ENCODE measurements around the gene ABCG5.

Gene ABCG5

DNA sequence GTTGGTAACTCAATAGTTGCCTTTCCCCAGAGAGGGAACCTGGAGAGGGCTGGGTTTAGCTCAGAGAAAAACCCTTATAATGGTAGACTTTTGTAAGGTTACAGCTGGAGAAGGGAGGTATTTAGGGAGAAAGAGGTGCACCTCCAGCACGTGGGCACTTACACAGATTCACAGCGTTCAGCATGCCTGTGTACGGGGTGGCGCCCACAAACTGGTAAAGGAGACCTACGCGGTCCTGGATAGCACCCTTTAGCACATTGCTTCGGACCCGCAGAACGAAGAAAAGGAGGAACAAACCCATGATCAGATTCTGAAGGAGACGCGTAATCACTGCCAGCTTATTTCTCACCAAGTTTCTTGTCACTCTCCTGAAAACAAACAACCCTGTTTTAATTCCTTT, 14.9 kb downstream of the ABCG5 start:
- CTCF ChIA-PET: no interaction called here
- POLR2A ChIA-PET: no interaction called here
- Histone ChIP-seq H3K4me3 (ENCODE audit: low read depth, low read length) (no peak overlapping the region), H3K4me1 (ENCODE audit: control insufficient read depth, insufficient read depth, low read length) (no peaks in the 10 kb centered on the region), H3K9me3 (ENCODE audit: control insufficient read depth, insufficient read depth, low read depth, low read length) (no peaks in the 10 kb centered on the region), H3K27ac (ENCODE audit: extremely low read depth, low read depth, low read length) (no peak overlapping the region), H3K36me3 (ENCODE audit: control insufficient read depth in 2 of 2, insufficient read depth in 1 of 2, low read length in 2 of 2) (no peaks in the 10 kb centered on the region)
- TF ChIP-seq ZNF266 (tag by site-specific recombination; IDR thresholded peaks at IDR 0.05; ENCODE audit: low read depth): no peak

DNA sequence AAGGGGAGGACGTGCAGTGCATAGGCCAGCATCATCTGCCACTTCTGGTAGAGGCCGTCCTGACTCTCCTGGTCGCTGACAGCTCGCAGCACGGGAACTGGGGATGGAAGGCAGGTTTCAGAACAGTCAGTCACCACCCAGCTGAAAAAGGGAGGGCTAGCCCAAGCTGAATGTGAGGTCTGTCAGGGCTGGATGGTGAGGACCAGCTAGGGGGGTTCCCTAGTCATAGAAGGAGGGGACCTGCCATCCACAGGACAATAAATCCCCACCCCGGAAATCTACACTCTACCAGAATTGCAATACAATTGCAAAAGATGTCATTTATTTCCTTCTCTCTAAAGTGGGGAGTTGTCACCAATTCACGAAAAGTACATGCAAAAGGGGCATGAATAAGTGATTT, 15.8 kb downstream of the ABCG5 start:
- no peaks in the 10 kb centered on the region for H3K9me3 ChIP-seq (ENCODE audit: control insufficient read depth, insufficient read depth, low read depth, low read length)
- TF ChIP-seq ZNF140 (tag by site-specific recombination; IDR thresholded peaks at IDR 0.05): no peak
- no peak for TF ChIP-seq ZSCAN30 (tag by site-specific recombination; IDR thresholded peaks at IDR 0.05)
- TF ChIP-seq, protein P1, sequence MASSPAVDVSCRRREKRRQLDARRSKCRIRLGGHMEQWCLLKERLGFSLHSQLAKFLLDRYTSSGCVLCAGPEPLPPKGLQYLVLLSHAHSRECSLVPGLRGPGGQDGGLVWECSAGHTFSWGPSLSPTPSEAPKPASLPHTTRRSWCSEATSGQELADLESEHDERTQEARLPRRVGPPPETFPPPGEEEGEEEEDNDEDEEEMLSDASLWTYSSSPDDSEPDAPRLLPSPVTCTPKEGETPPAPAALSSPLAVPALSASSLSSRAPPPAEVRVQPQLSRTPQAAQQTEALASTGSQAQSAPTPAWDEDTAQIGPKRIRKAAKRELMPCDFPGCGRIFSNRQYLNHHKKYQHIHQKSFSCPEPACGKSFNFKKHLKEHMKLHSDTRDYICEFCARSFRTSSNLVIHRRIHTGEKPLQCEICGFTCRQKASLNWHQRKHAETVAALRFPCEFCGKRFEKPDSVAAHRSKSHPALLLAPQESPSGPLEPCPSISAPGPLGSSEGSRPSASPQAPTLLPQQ (tag by site-specific recombination; IDR thresholded peaks at IDR 0.05): no peak
- TF ChIP-seq ZNF433 (tag by site-specific recombination; IDR thresholded peaks at IDR 0.05; ENCODE audit: low read depth): no peak
- TF ChIP-seq ZNF311 (tag by site-specific recombination; IDR thresholded peaks at IDR 0.05; ENCODE audit: borderline replicate concordance): no peak
- TF ChIP-seq MEIS1 (CRISPR knock-in tag; IDR thresholded peaks at IDR 0.05; ENCODE audit: borderline replicate concordance): no peak
- no peak for TF ChIP-seq ZNF114 (tag by site-specific recombination; IDR thresholded peaks at IDR 0.05)
- TF ChIP-seq, protein P2, sequence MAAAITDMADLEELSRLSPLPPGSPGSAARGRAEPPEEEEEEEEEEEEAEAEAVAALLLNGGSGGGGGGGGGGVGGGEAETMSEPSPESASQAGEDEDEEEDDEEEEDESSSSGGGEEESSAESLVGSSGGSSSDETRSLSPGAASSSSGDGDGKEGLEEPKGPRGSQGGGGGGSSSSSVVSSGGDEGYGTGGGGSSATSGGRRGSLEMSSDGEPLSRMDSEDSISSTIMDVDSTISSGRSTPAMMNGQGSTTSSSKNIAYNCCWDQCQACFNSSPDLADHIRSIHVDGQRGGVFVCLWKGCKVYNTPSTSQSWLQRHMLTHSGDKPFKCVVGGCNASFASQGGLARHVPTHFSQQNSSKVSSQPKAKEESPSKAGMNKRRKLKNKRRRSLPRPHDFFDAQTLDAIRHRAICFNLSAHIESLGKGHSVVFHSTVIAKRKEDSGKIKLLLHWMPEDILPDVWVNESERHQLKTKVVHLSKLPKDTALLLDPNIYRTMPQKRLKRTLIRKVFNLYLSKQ (tag by site-specific recombination; IDR thresholded peaks at IDR 0.05; ENCODE audit: borderline replicate concordance): no peak
- TF ChIP-seq, protein P3, sequence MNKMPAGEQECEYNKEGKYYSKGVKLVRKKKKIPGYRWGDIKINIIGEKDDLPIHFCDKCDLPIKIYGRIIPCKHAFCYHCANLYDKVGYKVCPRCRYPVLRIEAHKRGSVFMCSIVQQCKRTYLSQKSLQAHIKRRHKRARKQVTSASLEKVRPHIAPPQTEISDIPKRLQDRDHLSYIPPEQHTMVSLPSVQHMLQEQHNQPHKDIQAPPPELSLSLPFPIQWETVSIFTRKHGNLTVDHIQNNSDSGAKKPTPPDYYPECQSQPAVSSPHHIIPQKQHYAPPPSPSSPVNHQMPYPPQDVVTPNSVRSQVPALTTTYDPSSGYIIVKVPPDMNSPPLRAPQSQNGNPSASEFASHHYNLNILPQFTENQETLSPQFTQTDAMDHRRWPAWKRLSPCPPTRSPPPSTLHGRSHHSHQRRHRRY (tag by site-specific recombination; IDR thresholded peaks at IDR 0.05): no peak
- H3K4me1 ChIP-seq (ENCODE audit: control insufficient read depth, insufficient read depth, low read length): no peaks in the 10 kb centered on the region
- no peak overlapping the region for H3K4me3 ChIP-seq (ENCODE audit: low read depth, low read length)
- H3K27ac ChIP-seq (ENCODE audit: extremely low read depth, low read depth, low read length): no peak overlapping the region
- POLR2A ChIA-PET: no interaction called here
- CTCF ChIA-PET: no interaction called here
- H3K36me3 ChIP-seq (ENCODE audit: control insufficient read depth in 2 of 2, insufficient read depth in 1 of 2, low read length in 2 of 2): no peaks in the 10 kb centered on the region

DNA sequence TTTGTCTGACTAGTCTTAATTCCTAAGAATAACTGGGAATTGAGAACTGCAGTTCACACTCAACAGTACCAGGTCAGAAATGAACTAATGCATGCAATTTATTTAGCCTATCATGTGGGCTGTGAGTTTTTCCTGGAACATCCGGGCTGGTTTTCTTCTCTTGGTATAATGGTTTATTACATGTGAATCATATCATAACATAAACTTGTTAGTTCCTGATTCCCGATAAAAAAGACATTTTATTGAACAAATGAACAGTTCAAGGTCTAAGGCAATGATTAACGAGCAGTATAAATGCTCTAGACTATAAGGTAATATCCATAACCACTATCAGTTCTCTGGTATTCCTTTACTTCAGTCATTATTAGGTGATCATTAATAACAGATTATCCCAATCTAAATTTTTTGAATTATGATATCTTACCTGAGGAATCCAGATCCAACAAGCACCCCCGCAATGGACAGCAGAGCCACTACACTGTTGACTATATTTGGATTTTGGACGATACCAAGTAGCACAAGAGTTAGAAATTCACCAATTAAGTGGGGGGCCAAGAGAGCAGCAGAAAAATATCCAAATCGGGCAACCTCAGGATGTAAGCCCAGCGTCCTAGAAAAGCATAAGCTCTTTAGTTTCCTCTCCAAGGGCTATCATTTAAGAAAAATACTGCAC, 19.0 kb downstream of the ABCG5 start:
- CTCF ChIA-PET: interaction anchor here (0.7 to 1.0 kb wide), 2 partner anchors 11 to 209 kb away, joined by 3 to 4 read pairs; no protein-coding TSS in a partner anchor
- Histone ChIP-seq H3K27ac (ENCODE audit: extremely low read depth, low read depth, low read length) (no peak overlapping the region), H3K36me3 (ENCODE audit: control insufficient read depth in 2 of 2, insufficient read depth in 1 of 2, low read length in 2 of 2) (no peaks in the 10 kb centered on the region), H3K4me3 (ENCODE audit: low read depth, low read length) (no peak overlapping the region), H3K4me1 (ENCODE audit: control insufficient read depth, insufficient read depth, low read length) (no peaks in the 10 kb centered on the region), H3K9me3 (ENCODE audit: control insufficient read depth, insufficient read depth, low read depth, low read length) (no peaks in the 10 kb centered on the region)
- POLR2A ChIA-PET: no interaction called here
- TF ChIP-seq ZNF2 (tag by site-specific recombination; IDR thresholded peaks at IDR 0.05): no peak
- TF ChIP-seq ZNF266 (tag by site-specific recombination; IDR thresholded peaks at IDR 0.05; ENCODE audit: low read depth): no peak
- no peak for TF ChIP-seq ZBTB21 (tag by site-specific recombination; IDR thresholded peaks at IDR 0.05)
- no peak for TF ChIP-seq ZNF530 (tag by site-specific recombination; IDR thresholded peaks at IDR 0.05; ENCODE audit: low read depth)
- no peak for TF ChIP-seq SETDB1 (IDR thresholded peaks at IDR 0.05; ENCODE audit: insufficient read length, low read length)
- TF ChIP-seq, protein P4, sequence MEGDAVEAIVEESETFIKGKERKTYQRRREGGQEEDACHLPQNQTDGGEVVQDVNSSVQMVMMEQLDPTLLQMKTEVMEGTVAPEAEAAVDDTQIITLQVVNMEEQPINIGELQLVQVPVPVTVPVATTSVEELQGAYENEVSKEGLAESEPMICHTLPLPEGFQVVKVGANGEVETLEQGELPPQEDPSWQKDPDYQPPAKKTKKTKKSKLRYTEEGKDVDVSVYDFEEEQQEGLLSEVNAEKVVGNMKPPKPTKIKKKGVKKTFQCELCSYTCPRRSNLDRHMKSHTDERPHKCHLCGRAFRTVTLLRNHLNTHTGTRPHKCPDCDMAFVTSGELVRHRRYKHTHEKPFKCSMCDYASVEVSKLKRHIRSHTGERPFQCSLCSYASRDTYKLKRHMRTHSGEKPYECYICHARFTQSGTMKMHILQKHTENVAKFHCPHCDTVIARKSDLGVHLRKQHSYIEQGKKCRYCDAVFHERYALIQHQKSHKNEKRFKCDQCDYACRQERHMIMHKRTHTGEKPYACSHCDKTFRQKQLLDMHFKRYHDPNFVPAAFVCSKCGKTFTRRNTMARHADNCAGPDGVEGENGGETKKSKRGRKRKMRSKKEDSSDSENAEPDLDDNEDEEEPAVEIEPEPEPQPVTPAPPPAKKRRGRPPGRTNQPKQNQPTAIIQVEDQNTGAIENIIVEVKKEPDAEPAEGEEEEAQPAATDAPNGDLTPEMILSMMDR (tag by site-specific recombination; IDR thresholded peaks at IDR 0.05): no peak
- TF ChIP-seq, protein P5, sequence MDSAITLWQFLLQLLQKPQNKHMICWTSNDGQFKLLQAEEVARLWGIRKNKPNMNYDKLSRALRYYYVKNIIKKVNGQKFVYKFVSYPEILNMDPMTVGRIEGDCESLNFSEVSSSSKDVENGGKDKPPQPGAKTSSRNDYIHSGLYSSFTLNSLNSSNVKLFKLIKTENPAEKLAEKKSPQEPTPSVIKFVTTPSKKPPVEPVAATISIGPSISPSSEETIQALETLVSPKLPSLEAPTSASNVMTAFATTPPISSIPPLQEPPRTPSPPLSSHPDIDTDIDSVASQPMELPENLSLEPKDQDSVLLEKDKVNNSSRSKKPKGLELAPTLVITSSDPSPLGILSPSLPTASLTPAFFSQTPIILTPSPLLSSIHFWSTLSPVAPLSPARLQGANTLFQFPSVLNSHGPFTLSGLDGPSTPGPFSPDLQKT (IDR thresholded peaks at IDR 0.05; ENCODE audit: borderline replicate concordance, low read depth, low read length): no peak
- no peak for TF ChIP-seq ZNF521 (tag by site-specific recombination; IDR thresholded peaks at IDR 0.05)
